Stomach (tissue), 9 donors: ENCODE results near the gene NFATC1. TPM values are rescaled to one million over a fixed set of nuclear protein-coding genes. Genes with fewer than 3 reads are reported as not detected.

Source experiments
- DNase-seq, 2 donors: peaks; one replicate each; pipeline versions ENCODE4 v3.0.0 to v3.0.0-alpha.2; 2013 to 2019
- H3K27ac ChIP-seq, 5 donors: fragments of 200-600 bp in 4 of 5; sonication (generic) in 4 of 5; one replicate each; pipeline ENCODE4 v1.5.1; 2013 to 2019; ENCODE audit warnings: mild to moderate bottlenecking in 1 of 5, moderate library complexity in 1 of 5
- H3K27me3 ChIP-seq, 3 donors: fragments of 200-600 bp; sonication (generic); one replicate each; pipeline ENCODE4 v1.5.1; 2017 to 2019; ENCODE audit warnings: mixed run types in 1 of 3
- H3K36me3 ChIP-seq, 4 donors: fragments of 200-600 bp; sonication (generic); 1 replicate in 3 of 4; 2 replicates in 1 of 4; pipeline ENCODE4 v1.5.1; 2016 to 2019
- H3K4me1 ChIP-seq, 4 donors: fragments of 200-600 bp; sonication (generic); one replicate each; pipeline ENCODE4 v1.5.1; 2016 to 2019
- H3K4me3 ChIP-seq, 4 donors: fragments of 200-600 bp; sonication (generic) in 3 of 4; one replicate each; pipeline ENCODE4 v1.5.1; 2016 to 2019; ENCODE audit warnings: mild to moderate bottlenecking in 1 of 4
- H3K9me3 ChIP-seq, 4 donors: fragments of 200-600 bp; sonication (generic); one replicate each; pipeline ENCODE4 v1.5.1; 2016 to 2019
- CTCF ChIP-seq, 7 experiments: fragments of 450-650 bp in 4 of 7; fragments of 200-600 bp in 3 of 7; sonication (generic) in 3 of 7; IDR thresholded peaks; one replicate each; pipeline ENCODE4 v1.5.1; 2016 to 2019; ENCODE audit warnings: antibody characterized with exemption in 7 of 7, control low read depth in 2 of 7, mild to moderate bottlenecking in 1 of 7
- EP300 ChIP-seq: sonication (generic); formaldehyde crosslinking; IDR thresholded peaks from one replicate; pipeline ENCODE4 v1.6.1; 2017; ENCODE audit warnings: antibody characterized with exemption
- POLR2A ChIP-seq, 4 donors: fragments of 450-650 bp; IDR thresholded peaks; one replicate each; pipeline ENCODE4 v1.6.1; 2016; ENCODE audit warnings: antibody characterized with exemption in 4 of 4, control low read depth in 2 of 4, mild to moderate bottlenecking in 1 of 4, moderate library complexity in 1 of 4
- POLR2AphosphoS5 ChIP-seq, 3 donors: sonication (generic); formaldehyde crosslinking; IDR thresholded peaks; one replicate each; pipeline ENCODE4 v1.6.1; 2016; ENCODE audit warnings: antibody characterized with exemption in 3 of 3
- WGBS, 5 donors: extraction: QIAGEN DNeasy Blood & Tissue Kit in 3 of 5; methylation state at CpG; one replicate each; pipeline versions ENCODE4 v1.1.5 to v1.1.7; 2013 to 2018; 5-methylcytosine and 5-hydroxymethylcytosine counted together
- intact Hi-C: fragments of 100-400 bp; cut with DNase I; formaldehyde crosslinking; loops from one replicate; pipeline ENCODE4 v1.15.1; 2023; ENCODE audit warnings: low total_unique reads
- polyA plus RNA-seq, 3 donors: library from polyadenylated mRNA; stranded (reverse); fragments of 200-250 nt; gene quantifications; one replicate each; pipeline ENCODE4 v1.2.3, GENCODE V29; 2013
- total RNA-seq, 5 donors: library from RNA; depleted of rRNA; stranded (reverse); fragments of >200 nt; gene quantifications; one replicate each; pipeline versions ENCODE4 v1.1.0 to v1.2.3, GENCODE V29; 2014 to 2016
- donor health status: healthy with polysubstance abuse.
- donor health status: Bipolar disorder and iron deficiency.
- donor health status: healthy.

Gene NFATC1
- total and polyA plus RNA-seq, 8 donors = 2.6 to 14.0 (median 6.1) TPM

- intact Hi-C loops = no loop called here
- WGBS, 5 donors = 81 to 90% (median 84%) methylated on average over 12 of the region's 12 CpGs
- no peak for TF ChIP-seq POLR2A (IDR thresholded peaks at IDR 0.05)
- no peak for TF ChIP-seq CTCF (IDR thresholded peaks at IDR 0.05)
- no peak for TF ChIP-seq EP300
- no peak for TF ChIP-seq POLR2AphosphoS5 (IDR thresholded peaks at IDR 0.05)
- peak overlapping the region in 3 of 5 donors; percentile 71 to 84 (median 77) for H3K27ac ChIP-seq
- no peak overlapping the region for H3K4me3 ChIP-seq
- H3K9me3 ChIP-seq = no peaks in the 10 kb centered on the region
- H3K36me3 ChIP-seq = no peaks in the 10 kb centered on the region
- H3K4me1 ChIP-seq = peaks cover 13 to 56% (median 40%) of the 10 kb centered on the region in 4 donors
- no peak for DNase-seq
- peaks cover 0 to 7% (median 6%) of the 10 kb centered on the region in 3 donors for H3K27me3 ChIP-seq
Observed at GRCh38 chr18:79404567-79404910, 8.8 kb downstream of the NFATC1 start.

GRCh38 chr18:79405019-79405780, 9.5 kb downstream of the NFATC1 start:
- peaks cover 9 to 50% (median 34%) of the 10 kb centered on the region in 4 donors for H3K4me1 ChIP-seq
- 80 to 83% (median 81%) methylated on average over 23 of the region's 23 CpGs for WGBS, 5 donors
- H3K4me3 ChIP-seq = peak overlapping the region in 2 of 4 donors; percentile 7 to 15
- H3K27me3 ChIP-seq = peaks cover 0 to under 1% (median 0%) of the 10 kb centered on the region in 3 donors
- peak overlapping the region in 4 of 5 donors; percentile 42 to 77 (median 68) for H3K27ac ChIP-seq
- H3K36me3 ChIP-seq = peaks cover under 1 to 2% (median under 1%) of the 10 kb centered on the region in 4 donors
- no peak for TF ChIP-seq EP300
- no peak for TF ChIP-seq POLR2AphosphoS5 (IDR thresholded peaks at IDR 0.05)
- TF ChIP-seq POLR2A (IDR thresholded peaks at IDR 0.05) = no peak
- no peak for TF ChIP-seq CTCF (IDR thresholded peaks at IDR 0.05)
- no peak for DNase-seq
- intact Hi-C loops = no loop called here
- no peaks in the 10 kb centered on the region for H3K9me3 ChIP-seq

- TF ChIP-seq POLR2AphosphoS5 (IDR thresholded peaks at IDR 0.05) (peak in 2 of 3 donors; percentile 4 to 12), CTCF (IDR thresholded peaks at IDR 0.05) (no peak)
- Histone ChIP-seq H3K27ac (peak overlapping the region; percentile 34 to 77 (median 66)), H3K4me3 (peak overlapping the region in 2 of 4 donors; percentile 7 to 15), H3K9me3 (no peaks in the 10 kb centered on the region), H3K27me3 (no peaks in the 10 kb centered on the region), H3K36me3 (peaks cover 8 to 10% (median 8%) of the 10 kb centered on the region in 4 donors), H3K4me1 (peaks cover 9 to 45% (median 32%) of the 10 kb centered on the region in 4 donors)
- DNase-seq = peak; percentile 59 to 84
- intact Hi-C loops = no loop called here
- 66 to 81% (median 75%) methylated on average over 27 of the region's 27 CpGs for WGBS, 5 donors
Observed at GRCh38 chr18:79405781-79406575, 10.2 kb downstream of the NFATC1 start.

- Histone ChIP-seq H3K9me3 (no peaks in the 10 kb centered on the region), H3K27me3 (no peaks in the 10 kb centered on the region), H3K27ac (peak overlapping the region in 3 of 5 donors; percentile 66 to 77 (median 71)), H3K4me3 (no peak overlapping the region), H3K4me1 (peaks cover 9 to 38% (median 27%) of the 10 kb centered on the region in 4 donors), H3K36me3 (peaks cover 10 to 17% (median 16%) of the 10 kb centered on the region in 4 donors)
- intact Hi-C loops = no loop called here
- DNase-seq = no peak
- WGBS, 5 donors = 95 to 98% (median 96%) methylated on average over 20 to 30 of the region's 30 CpGs
- TF ChIP-seq POLR2A (IDR thresholded peaks at IDR 0.05) (no peak), CTCF (IDR thresholded peaks at IDR 0.05) (no peak), POLR2AphosphoS5 (IDR thresholded peaks at IDR 0.05) (no peak), EP300 (no peak)
Observed at GRCh38 chr18:79406708-79407107, 11.0 kb downstream of the NFATC1 start.
